Adrenal gland (tissue), 12 donors: ENCODE results near the gene POC1A. TPM values are rescaled to one million over a fixed set of nuclear protein-coding genes. Genes with fewer than 3 reads are reported as not detected.
A peak's percentile ranks its signal among the peaks of the same experiment; 100 is the strongest.

Source experiments
- DNase-seq, 7 donors: peaks; one replicate each; pipeline ENCODE4 v3.0.0-alpha.2; 2019 to 2020
- H3K27ac ChIP-seq, 5 donors: fragments of 200-600 bp; sonication (generic) in 4 of 5; 1 replicate in 3 of 5; 2 replicates in 2 of 5; pipeline versions ENCODE4 v1.5.1 to v1.8.0; 2016 to 2020; ENCODE audit warnings: mild to moderate bottlenecking in 1 of 5
- H3K27me3 ChIP-seq: fragments of 200-600 bp; 2 replicates; pipeline ENCODE4 v1.8.0; 2021
- H3K36me3 ChIP-seq, 2 donors: fragments of 200-600 bp; replicated peaks in 1 of 2; 1 replicate in 1 of 2; 2 replicates in 1 of 2; pipeline versions ENCODE4 v1.5.1 to v1.8.0; 2018 to 2022
- H3K4me1 ChIP-seq, 2 donors: fragments of 200-600 bp; replicated peaks in 1 of 2; 1 replicate in 1 of 2; 2 replicates in 1 of 2; pipeline versions ENCODE4 v1.5.1 to v1.8.0; 2018 to 2021
- H3K4me3 ChIP-seq, 4 donors: fragments of 200-600 bp; sonication (generic) in 3 of 4; one replicate each; pipeline ENCODE4 v1.5.1; 2016 to 2018
- H3K9me3 ChIP-seq, 3 donors: fragments of 200-600 bp; sonication (generic) in 1 of 3; replicated peaks in 1 of 3; 1 replicate in 2 of 3; 2 replicates in 1 of 3; pipeline versions ENCODE4 v1.5.1 to v1.8.0; 2016 to 2021
- CTCF ChIP-seq, 6 experiments: fragments of 450-650 bp in 4 of 6; fragments of 200-600 bp in 2 of 6; sonication (generic) in 1 of 6; IDR thresholded peaks; 1 replicate in 5 of 6; 2 replicates in 1 of 6; pipeline versions ENCODE4 v1.5.1 to v1.8.0; 2016 to 2021; ENCODE audit warnings: antibody characterized with exemption in 6 of 6, mild to moderate bottlenecking in 2 of 6, moderate library complexity in 1 of 6
- POLR2A ChIP-seq, 2 donors: fragments of 450-650 bp; IDR thresholded peaks; one replicate each; pipeline ENCODE4 v1.6.1; 2017; ENCODE audit warnings: antibody characterized with exemption in 2 of 2, mild to moderate bottlenecking in 2 of 2, moderate library complexity in 1 of 2
- WGBS, 4 donors: extraction: QIAGEN DNeasy Blood & Tissue Kit in 2 of 4; methylation state at CpG; one replicate each; pipeline versions ENCODE4 v1.1.5 to v1.1.7; 2013 to 2017; 5-methylcytosine and 5-hydroxymethylcytosine counted together
- intact Hi-C, 2 donors: fragments of 100-400 bp; cut with DNase I; formaldehyde crosslinking; loops; one replicate each; pipeline versions ENCODE4 v1.14.1 to v1.15.0; 2022 to 2023
- polyA plus RNA-seq, 3 donors: library from polyadenylated mRNA; stranded (reverse); fragments of 200-250 nt in 2 of 3; fragments of 350-450 nt in 1 of 3; fragmentation: Illumina TruSeq in 1 of 3; extraction: RNeasy Lipid Tissue Mini Kit (QIAGEN cat#74804) in 1 of 3; gene quantifications; one replicate each; pipeline ENCODE4 v1.2.3, GENCODE V29; 2013 to 2014
- total RNA-seq, 9 donors: library from RNA; depleted of rRNA in 4 of 9; stranded (reverse); fragments of >200 nt in 4 of 9; fragments of 120-200 nt in 1 of 9; fragmentation: NEBNext Ultra II Directional in 1 of 9; extraction: Animal tissue kit (Norgen Biotek cat#: 25700) in 1 of 9; gene quantifications; one replicate each; pipeline versions ENCODE4 v1.1.0 to v1.2.4, GENCODE V29; 2013 to 2023
- donor health status: healthy with polysubstance abuse.
- donor health status: Bipolar disorder and iron deficiency.
- donor health status: DM: yes; HTN: yes; CAD: no.
- donor health status: DM: no; HTN: no; CAD: no.
- donor health status: DM: no; HTN: no; CAD: no.
- donor health status: DM: yes; HTN: yes; CAD: no.

POC1A gene
- total and polyA plus RNA-seq, 12 donors = 2.0 to 8.4 (median 5.5) TPM

GRCh38 chr3:52065264-52065756, 88.9 kb downstream of the POC1A start:
- intact Hi-C loops = loop anchor here in 1 of 2 donors (10.0 kb wide), 1 partner anchor 49 kb away; no protein-coding TSS in a partner anchor
- 77 to 100% (median 81%) methylated on average over 2 to 12 of the region's 12 CpGs for WGBS, 4 donors
- H3K27ac ChIP-seq = no peak overlapping the region

GRCh38 chr3:52064561-52064960, 89.7 kb downstream of the POC1A start:
- intact Hi-C loops = loop anchor here in 1 of 2 donors (10.0 kb wide), 1 partner anchor 50 kb away; no protein-coding TSS in a partner anchor
- no peaks in the 10 kb centered on the region for H3K36me3 ChIP-seq
- no peak for DNase-seq
- no peaks in the 10 kb centered on the region for H3K4me1 ChIP-seq
- no peak overlapping the region for H3K27ac ChIP-seq
- TF ChIP-seq CTCF (IDR thresholded peaks at IDR 0.05) (no peak), POLR2A (IDR thresholded peaks at IDR 0.05) (no peak)
- no peaks in the 10 kb centered on the region for H3K27me3 ChIP-seq
- no peak overlapping the region for H3K4me3 ChIP-seq
- H3K9me3 ChIP-seq = no peaks in the 10 kb centered on the region
- 89 to 95% (median 92%) methylated on average over 4 to 8 of the region's 8 CpGs for WGBS, 4 donors

More at GRCh38 chr3:52065264-52065756, 88.9 kb downstream of the POC1A start:
- Histone ChIP-seq H3K36me3 (no peaks in the 10 kb centered on the region), H3K9me3 (no peaks in the 10 kb centered on the region), H3K4me3 (no peak overlapping the region), H3K4me1 (no peaks in the 10 kb centered on the region), H3K27me3 (no peaks in the 10 kb centered on the region)
- no peak for DNase-seq
- TF ChIP-seq POLR2A (IDR thresholded peaks at IDR 0.05) (no peak), CTCF (IDR thresholded peaks at IDR 0.05) (no peak)

- Histone ChIP-seq H3K4me3 (no peak overlapping the region), H3K27ac (no peak overlapping the region), H3K36me3 (no peaks in the 10 kb centered on the region), H3K9me3 (no peaks in the 10 kb centered on the region), H3K4me1 (no peaks in the 10 kb centered on the region), H3K27me3 (no peaks in the 10 kb centered on the region)
- TF ChIP-seq CTCF (IDR thresholded peaks at IDR 0.05) (no peak), POLR2A (IDR thresholded peaks at IDR 0.05) (no peak)
- intact Hi-C loops = loop anchor here in 1 of 2 donors (10.0 kb wide), 1 partner anchor 52 kb away; no protein-coding TSS in a partner anchor
- no peak for DNase-seq
- WGBS, 4 donors = 83 to 90% (median 86%) methylated on average over 10 to 14 of the region's 14 CpGs
These were observed 91.0 kb downstream of the POC1A start for GRCh38 chr3:52063026-52063723.

GRCh38 chr3:52062505-52062904, 91.7 kb downstream of the POC1A start:
- H3K4me3 ChIP-seq = no peak overlapping the region
- no peaks in the 10 kb centered on the region for H3K27me3 ChIP-seq
- H3K27ac ChIP-seq = no peak overlapping the region
- peaks cover 0 to 5% of the 10 kb centered on the region in 2 donors for H3K4me1 ChIP-seq
- TF ChIP-seq CTCF (IDR thresholded peaks at IDR 0.05) (no peak), POLR2A (IDR thresholded peaks at IDR 0.05) (no peak)
- H3K36me3 ChIP-seq = no peaks in the 10 kb centered on the region
- H3K9me3 ChIP-seq = no peaks in the 10 kb centered on the region
- WGBS, 4 donors = 39 to 69% (median 63%) methylated on average over 4 to 5 of the region's 5 CpGs
- DNase-seq = peak in 6 of 7 donors; percentile 55 to 77 (median 64)
- intact Hi-C loops = loop anchor here in 1 of 2 donors (10.0 kb wide), 1 partner anchor 52 kb away; no protein-coding TSS in a partner anchor
